GM12872 (cell line): ENCODE results near the gene NLGN1.

Experiments
- TF ChIP-seq, protein P1 (sequence below): IDR thresholded peaks from 3 replicates; pipeline ENCODE4 v1.5.1; 2011; ENCODE audit warnings: low read depth, mild to moderate bottlenecking, low read length, moderate library complexity; ENCODE audit not compliant: insufficient read depth

NLGN1 gene

DNA sequence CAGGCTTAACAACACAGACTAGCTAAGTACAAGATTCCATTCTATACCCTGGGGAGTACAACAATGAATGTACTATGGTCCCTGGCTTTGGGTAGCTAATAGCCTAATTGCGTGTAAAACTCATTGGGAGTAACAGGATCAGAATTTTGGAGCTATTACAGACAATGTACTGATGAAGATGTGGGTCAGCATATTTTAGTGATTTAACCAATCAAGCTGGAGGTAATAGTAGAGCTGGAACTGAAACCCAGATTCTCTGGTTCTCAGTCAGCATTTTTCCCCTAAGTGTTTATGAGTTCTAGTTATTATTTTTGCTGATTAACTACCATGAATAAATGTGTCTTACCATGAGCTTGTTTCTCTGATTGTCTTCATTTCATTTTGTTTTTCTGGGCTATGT, 578.7 kb downstream of the NLGN1 start:
- TF ChIP-seq, protein P1, sequence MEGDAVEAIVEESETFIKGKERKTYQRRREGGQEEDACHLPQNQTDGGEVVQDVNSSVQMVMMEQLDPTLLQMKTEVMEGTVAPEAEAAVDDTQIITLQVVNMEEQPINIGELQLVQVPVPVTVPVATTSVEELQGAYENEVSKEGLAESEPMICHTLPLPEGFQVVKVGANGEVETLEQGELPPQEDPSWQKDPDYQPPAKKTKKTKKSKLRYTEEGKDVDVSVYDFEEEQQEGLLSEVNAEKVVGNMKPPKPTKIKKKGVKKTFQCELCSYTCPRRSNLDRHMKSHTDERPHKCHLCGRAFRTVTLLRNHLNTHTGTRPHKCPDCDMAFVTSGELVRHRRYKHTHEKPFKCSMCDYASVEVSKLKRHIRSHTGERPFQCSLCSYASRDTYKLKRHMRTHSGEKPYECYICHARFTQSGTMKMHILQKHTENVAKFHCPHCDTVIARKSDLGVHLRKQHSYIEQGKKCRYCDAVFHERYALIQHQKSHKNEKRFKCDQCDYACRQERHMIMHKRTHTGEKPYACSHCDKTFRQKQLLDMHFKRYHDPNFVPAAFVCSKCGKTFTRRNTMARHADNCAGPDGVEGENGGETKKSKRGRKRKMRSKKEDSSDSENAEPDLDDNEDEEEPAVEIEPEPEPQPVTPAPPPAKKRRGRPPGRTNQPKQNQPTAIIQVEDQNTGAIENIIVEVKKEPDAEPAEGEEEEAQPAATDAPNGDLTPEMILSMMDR: no peak

DNA sequence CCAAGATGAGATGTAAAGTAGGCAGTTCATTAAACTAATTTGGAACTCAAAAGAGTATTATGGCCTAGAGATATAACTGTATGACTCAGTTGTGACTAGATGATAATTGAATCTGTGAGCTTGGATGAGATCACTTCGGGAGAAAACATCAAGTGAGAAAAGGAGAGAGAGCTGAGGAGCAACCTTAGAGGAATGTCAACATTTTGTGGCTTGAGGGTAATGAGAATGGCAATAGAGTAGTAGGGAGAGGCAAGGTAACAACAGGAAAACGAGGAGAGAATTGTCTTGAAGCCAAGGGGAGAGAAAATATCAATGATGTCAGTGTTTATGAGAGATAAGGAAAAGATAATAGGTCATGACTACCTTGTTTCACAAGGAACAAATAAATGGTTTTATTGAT, 580.2 kb downstream of the NLGN1 start:
- TF ChIP-seq, protein P1: no peak

DNA sequence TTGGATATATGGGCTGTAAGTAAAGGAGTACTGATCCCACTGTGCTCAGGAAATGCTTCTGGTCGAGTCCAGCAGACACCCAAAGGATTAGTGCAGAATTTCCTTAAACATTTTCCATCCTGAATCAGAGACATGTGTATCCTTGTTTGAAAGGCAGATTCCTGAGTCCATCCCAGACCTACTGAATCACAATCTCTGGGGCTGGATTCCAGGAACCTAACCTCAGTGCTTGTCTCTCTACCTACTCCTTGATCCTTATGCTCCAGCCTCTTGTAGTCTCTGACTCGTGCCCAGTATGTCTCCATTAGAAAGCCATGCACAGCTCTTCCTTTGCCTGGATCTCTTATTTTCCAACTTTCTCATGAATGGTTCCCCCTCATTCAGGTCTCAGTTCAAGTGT, 585.8 kb downstream of the NLGN1 start:
- TF ChIP-seq, protein P1: no peak

DNA sequence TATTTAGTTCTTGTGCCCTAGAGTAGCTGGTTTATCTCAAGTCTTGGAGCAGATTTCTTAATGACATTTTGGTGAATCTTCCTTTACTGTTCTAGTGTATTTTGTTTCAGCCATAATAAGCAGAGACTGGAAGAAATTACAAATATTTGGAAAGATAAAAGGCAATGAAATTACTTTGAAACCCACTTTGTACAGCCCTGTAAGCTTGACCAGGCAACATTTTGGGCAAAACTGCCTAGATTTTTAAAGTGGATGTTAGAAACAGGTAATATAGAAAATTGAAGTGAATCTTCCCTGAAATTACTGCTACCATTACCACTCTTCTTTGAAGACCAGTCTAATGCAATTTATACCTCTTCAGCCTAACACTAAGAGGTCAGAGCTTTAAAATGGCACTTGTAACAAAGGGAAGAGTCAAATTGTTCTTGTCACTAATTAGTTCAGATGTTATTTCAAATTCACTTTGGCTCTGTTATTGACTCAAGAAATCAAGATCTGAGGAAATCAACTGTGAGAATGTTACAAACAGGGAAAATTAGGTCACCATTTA, 589.4 kb downstream of the NLGN1 start:
- TF ChIP-seq, protein P1: no peak

DNA sequence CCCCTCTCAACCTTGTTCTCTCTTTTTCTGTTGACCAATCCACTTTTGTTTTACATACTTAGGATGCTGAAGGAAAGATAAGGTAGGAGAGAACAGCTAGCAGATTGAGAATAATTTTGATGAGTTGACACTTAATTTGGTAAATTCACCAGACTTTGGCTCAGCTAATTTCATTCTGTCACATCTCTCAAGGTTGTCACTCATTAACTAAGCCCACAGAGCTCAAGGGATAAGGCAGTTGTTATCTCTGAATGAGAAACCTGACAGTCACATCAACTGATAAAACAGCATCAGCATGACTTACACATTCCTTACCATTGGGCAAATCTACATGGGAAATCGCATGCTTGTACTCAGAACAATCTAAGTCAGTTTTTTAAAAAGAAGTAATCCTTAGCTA, 591.4 kb downstream of the NLGN1 start:
- TF ChIP-seq, protein P1: no peak

DNA sequence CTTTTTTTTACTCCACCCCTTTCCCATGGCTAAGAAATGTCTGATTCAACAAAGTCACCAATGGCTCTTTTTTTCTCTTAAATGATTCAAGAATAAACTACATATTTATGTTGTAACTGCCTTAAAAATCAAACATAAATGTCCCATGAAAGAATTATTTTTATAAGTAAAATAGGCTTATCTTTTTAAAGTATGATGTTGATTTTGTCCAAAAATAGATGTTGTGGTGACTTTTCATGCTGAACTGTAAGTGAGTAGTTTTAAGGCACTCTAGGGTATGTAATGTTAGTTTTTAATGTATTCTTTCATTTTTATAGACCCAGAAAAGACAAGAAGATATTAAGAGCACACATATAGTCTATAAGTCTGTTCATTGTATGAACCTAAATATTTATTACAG, 594.9 kb downstream of the NLGN1 start:
- TF ChIP-seq, protein P1: no peak

DNA sequence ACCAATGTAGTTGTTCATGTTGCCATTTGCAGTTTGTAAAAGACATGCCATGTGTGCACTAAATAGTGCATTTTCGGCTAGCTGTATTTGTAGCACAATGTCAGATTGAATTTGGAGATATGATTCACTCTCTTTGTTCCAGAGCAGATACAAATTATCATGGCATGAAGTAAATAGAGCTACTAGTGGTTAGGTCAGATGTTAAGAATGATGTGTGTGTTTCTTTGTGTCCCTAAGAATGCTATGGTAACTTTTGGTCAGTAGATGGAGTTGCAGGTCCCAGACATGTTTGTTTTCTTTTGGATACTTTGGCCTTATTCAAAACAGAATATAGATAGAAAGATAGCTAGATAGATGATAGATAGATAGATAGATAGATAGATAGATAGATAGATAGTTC, 595.8 kb downstream of the NLGN1 start:
- TF ChIP-seq, protein P1: 0 out of 3 replicates have a peak, but pooled peaks have one; percentile 3
